ENCODE measurements around the gene RGP1. TPM values are rescaled to one million over a fixed set of nuclear protein-coding genes. Genes with fewer than 3 reads are reported as not detected.

The RGP1 gene
- polyA plus RNA-seq, 12 donors = 15.1 to 21.8 (median 19.8) TPM; not detected in 1

GRCh38 chr9:35717132-35717870 lies 31.8 kb upstream of the RGP1 start:
- no peak for DNase-seq

GRCh38 chr9:35718721-35719511 lies 30.2 kb upstream of the RGP1 start:
- DNase-seq = no peak

- no peak for DNase-seq
Measured at GRCh38 chr9:35719546-35719945, 29.5 kb upstream of the RGP1 start.

- DNase-seq = no peak
Measured at GRCh38 chr9:35723426-35723825, 25.7 kb upstream of the RGP1 start.

GRCh38 chr9:35723908-35724307 lies 25.2 kb upstream of the RGP1 start:
- no peak for DNase-seq

- DNase-seq = no peak
Measured at GRCh38 chr9:35725362-35725761, 23.7 kb upstream of the RGP1 start.

GRCh38 chr9:35726931-35727330 lies 22.2 kb upstream of the RGP1 start:
- DNase-seq = no peak

- DNase-seq = no peak
Measured at GRCh38 chr9:35727676-35728040, 21.4 kb upstream of the RGP1 start.

GRCh38 chr9:35728041-35728971 lies 20.8 kb upstream of the RGP1 start:
- DNase-seq = no peak

- DNase-seq = no peak
Measured at GRCh38 chr9:35729101-35729500, 20.0 kb upstream of the RGP1 start.

GRCh38 chr9:35729700-35730485 lies 19.2 kb upstream of the RGP1 start:
- no peak for DNase-seq

- DNase-seq = no peak
Measured at GRCh38 chr9:35730486-35730854, 18.6 kb upstream of the RGP1 start.

- DNase-seq = no peak
Measured at GRCh38 chr9:35731415-35732184, 17.5 kb upstream of the RGP1 start.

GRCh38 chr9:35732185-35732799 lies 16.8 kb upstream of the RGP1 start, which contains the start of the genes CREB3 and TLN1:
Gene CREB3, plus strand, starts transcription at chr9:35732666. Its CDS starts 107 bp downstream, at chr9:35732773.
Gene TLN1, minus strand, starts transcription at chr9:35732195. Its CDS starts 6,501 bp downstream, at chr9:35725694.
- DNase-seq = peak; percentile 97

- no peak for DNase-seq
Measured at GRCh38 chr9:35732800-35733541, 16.1 kb upstream of the RGP1 start.

- DNase-seq = no peak
Measured at GRCh38 chr9:35734096-35734495, 15.0 kb upstream of the RGP1 start.

- no peak for DNase-seq
Measured at GRCh38 chr9:35736201-35736633, 12.9 kb upstream of the RGP1 start.

GRCh38 chr9:35737143-35737542 lies 11.9 kb upstream of the RGP1 start:
- no peak for DNase-seq

GRCh38 chr9:35738186-35738585 lies 10.9 kb upstream of the RGP1 start:
- DNase-seq = no peak
